Endothelial cell of umbilical vein (primary cell): ENCODE results near the gene CLDN16. TPM values are rescaled to one million over a fixed set of nuclear protein-coding genes. Genes with fewer than 3 reads are reported as not detected.

Source experiments
- BruUV-seq: library from RNA; stranded (reverse); fragments of 400-500 nt; replicated peaks from 2 replicates; lab custom pipeline; 2021; lab: Mats Ljungman, UMichigan
- CTCF ChIA-PET: fragments of 300-600, 350-600 bp; sonication (Branson Sonifier 250); formaldehyde crosslinking; loops from one replicate; lab custom pipeline; 2021; ENCODE audit warnings: antibody characterized with exemption, inconsistent platforms; lab: Charles Lee
- POLR2A ChIA-PET: fragments of 300-600, 350-600 bp; sonication (Branson Sonifier 250); formaldehyde crosslinking; loops from one replicate; lab custom pipeline; 2021; ENCODE audit warnings: antibody characterized with exemption, inconsistent platforms; lab: Charles Lee
- DNase-seq: peaks from one replicate; pipeline ENCODE4 v3.0.0-alpha.2; 2011; ENCODE audit warnings: low read depth, low spot score
- FAIRE-seq: peaks from 2 replicates; lab custom pipeline; 2011; peaks lifted over from hg19 to GRCh38; lab: Jason Lieb, UNC
- H2AFZ ChIP-seq: 2 replicates; pipeline ENCODE4 v1.6.0; 2012; ENCODE audit warnings: low read depth, low read length, control low read depth, inconsistent platforms
- H3K27ac ChIP-seq: 2 replicates; pipeline ENCODE4 v1.5.1; 2011; ENCODE audit warnings: low read depth, mild to moderate bottlenecking, control low read depth, low read length, moderate library complexity; ENCODE audit not compliant: insufficient read depth
- H3K27me3 ChIP-seq, 2 experiments: 2 replicates each; pipeline versions ENCODE4 v1.6.0 to v1.6.1; 2011; ENCODE audit warnings: low read length in 2 of 2, mixed read lengths in 1 of 2; ENCODE audit not compliant: control insufficient read depth in 2 of 2, insufficient read depth in 2 of 2
- H3K36me3 ChIP-seq, 2 experiments: 2 replicates in 1 of 2; 3 replicates in 1 of 2; pipeline ENCODE4 v1.5.1; 2011; ENCODE audit warnings: low read length in 2 of 2, mild to moderate bottlenecking in 1 of 2, moderate library complexity in 1 of 2; ENCODE audit not compliant: control insufficient read depth in 2 of 2, insufficient read depth in 2 of 2; ENCODE audit errors: extremely low read depth in 1 of 2
- H3K4me1 ChIP-seq: 3 replicates; pipeline ENCODE4 v1.5.1; 2011; ENCODE audit warnings: mild to moderate bottlenecking, low read length; ENCODE audit not compliant: control insufficient read depth, insufficient read depth; ENCODE audit errors: extremely low read depth
- H3K4me2 ChIP-seq: 2 replicates; pipeline ENCODE4 v1.6.1; 2011; ENCODE audit warnings: low read length, control low read depth, mixed read lengths; ENCODE audit not compliant: insufficient read depth
- H3K4me3 ChIP-seq, 3 experiments: fragments of 200-600 bp in 1 of 3; sonication (generic), shearing (Covaris generic) in 1 of 3; replicated peaks in 1 of 3; 2 replicates each; pipeline ENCODE4 v1.5.1; 2011 to 2016; ENCODE audit warnings: control low read depth in 3 of 3, low read length in 3 of 3, mild to moderate bottlenecking in 2 of 3, inconsistent platforms in 1 of 3, low read depth in 1 of 3, moderate library complexity in 1 of 3; ENCODE audit not compliant: insufficient read depth in 1 of 3
- H3K79me2 ChIP-seq: 2 replicates; pipeline ENCODE4 v1.6.0; 2012; ENCODE audit warnings: low read length, inconsistent platforms; ENCODE audit not compliant: control insufficient read depth, insufficient read depth
- H3K9ac ChIP-seq: replicated peaks from 2 replicates; pipeline ENCODE3; 2011; ENCODE audit warnings: low read length, control low read depth; ENCODE audit not compliant: insufficient read depth; ENCODE audit errors: extremely low read depth
- H3K9me1 ChIP-seq: replicated peaks from 3 replicates; pipeline ENCODE4 v1.6.0; 2011; ENCODE audit warnings: mild to moderate bottlenecking, low read length; ENCODE audit not compliant: control insufficient read depth, insufficient read depth; ENCODE audit errors: extremely low read depth
- H3K9me3 ChIP-seq: replicated peaks from 2 replicates; pipeline ENCODE4 v1.5.1; 2012; ENCODE audit warnings: low read length, inconsistent platforms; ENCODE audit not compliant: control insufficient read depth, insufficient read depth
- H4K20me1 ChIP-seq: replicated peaks from 2 replicates; pipeline ENCODE3; 2011; ENCODE audit warnings: mild to moderate bottlenecking, low read length; ENCODE audit not compliant: control insufficient read depth, insufficient read depth; ENCODE audit errors: extremely low read depth
- CTCF ChIP-seq, 2 donors: IDR thresholded peaks; 1 replicate in 1 of 2; 2 replicates in 1 of 2; pipeline ENCODE4 v1.5.1; 2011; ENCODE audit warnings: low read length in 2 of 2, mild to moderate bottlenecking in 2 of 2, moderate library complexity in 2 of 2, control low read depth in 1 of 2, inconsistent platforms in 1 of 2, low read depth in 1 of 2; ENCODE audit not compliant: insufficient read depth in 1 of 2; ENCODE audit errors: extremely low read depth in 1 of 2
- EZH2 ChIP-seq: IDR thresholded peaks from 2 replicates; pipeline ENCODE4 v1.6.1; 2012; ENCODE audit warnings: borderline replicate concordance, low read depth, mild to moderate bottlenecking, moderate library complexity, low read length, inconsistent platforms; ENCODE audit not compliant: severe bottlenecking
- FOS ChIP-seq: IDR thresholded peaks from 2 replicates; pipeline ENCODE4 v1.6.1; 2011; ENCODE audit warnings: mild to moderate bottlenecking, low read length, moderate library complexity, borderline replicate concordance; ENCODE audit not compliant: insufficient read depth
- GATA2 ChIP-seq: IDR thresholded peaks from 2 replicates; pipeline ENCODE4 v1.7.0; 2011; ENCODE audit warnings: low read depth, mild to moderate bottlenecking, moderate library complexity, mixed read lengths, low read length; ENCODE audit not compliant: insufficient read length, insufficient read depth
- JUN ChIP-seq: IDR thresholded peaks from 2 replicates; pipeline ENCODE4 v1.6.1; 2011; ENCODE audit warnings: borderline replicate concordance, low read depth; ENCODE audit not compliant: insufficient read length, insufficient read depth
- MYC ChIP-seq: IDR thresholded peaks from one replicate; pipeline ENCODE4 v1.6.1; 2011; ENCODE audit warnings: mild to moderate bottlenecking, low read depth, low read length
- POLR2A ChIP-seq: IDR thresholded peaks from 2 replicates; pipeline ENCODE4 v1.6.1; 2012; ENCODE audit warnings: low read depth, mild to moderate bottlenecking, control low read depth, low read length
- POLR2AphosphoS5 ChIP-seq: IDR thresholded peaks from 2 replicates; pipeline ENCODE4 v1.6.1; 2012; ENCODE audit warnings: low read depth, mild to moderate bottlenecking, control low read depth, low read length, moderate library complexity; ENCODE audit not compliant: insufficient read depth
- dilution Hi-C: fragments of 300-500 bp; cut with MboI; formaldehyde crosslinking; loops from one replicate; pipeline ENCODE4 v1.15.0; 2019; ENCODE audit warnings: low sequenced_read_pairs; ENCODE audit not compliant: extremely low pct_ligation_motif_present
- intact Hi-C: fragments of 100-400 bp; cut with micrococcal nuclease; formaldehyde crosslinking; loops from one replicate; pipeline ENCODE4 v1.10.0; 2022
- polyA plus RNA-seq, 4 experiments: library from polyadenylated mRNA; depleted of rRNA in 3 of 4; stranded (reverse) in 3 of 4; unstranded in 1 of 4; fragments of >200 nt; gene quantifications; 2 replicates each; pipeline versions ENCODE4 v1.2.1 to v1.2.3, GENCODE V29; 2011 to 2012; ENCODE audit warnings: missing spikeins in 1 of 4
- total RNA-seq: library from RNA; stranded (reverse); gene quantifications from 2 replicates; pipeline ENCODE4 v1.2.3, GENCODE V29; 2021
- TF ChIP-seq, protein P1 (sequence below): IDR thresholded peaks from 2 replicates; pipeline ENCODE4 v1.6.1; 2011; ENCODE audit not compliant: insufficient read depth, insufficient read length

Gene CLDN16
- total and polyA plus RNA-seq, 2 donors (not counting 3 experiments of a cell fraction or from before 2014, with no cell fraction given) = 0.01 TPM; not detected in 1

DNA sequence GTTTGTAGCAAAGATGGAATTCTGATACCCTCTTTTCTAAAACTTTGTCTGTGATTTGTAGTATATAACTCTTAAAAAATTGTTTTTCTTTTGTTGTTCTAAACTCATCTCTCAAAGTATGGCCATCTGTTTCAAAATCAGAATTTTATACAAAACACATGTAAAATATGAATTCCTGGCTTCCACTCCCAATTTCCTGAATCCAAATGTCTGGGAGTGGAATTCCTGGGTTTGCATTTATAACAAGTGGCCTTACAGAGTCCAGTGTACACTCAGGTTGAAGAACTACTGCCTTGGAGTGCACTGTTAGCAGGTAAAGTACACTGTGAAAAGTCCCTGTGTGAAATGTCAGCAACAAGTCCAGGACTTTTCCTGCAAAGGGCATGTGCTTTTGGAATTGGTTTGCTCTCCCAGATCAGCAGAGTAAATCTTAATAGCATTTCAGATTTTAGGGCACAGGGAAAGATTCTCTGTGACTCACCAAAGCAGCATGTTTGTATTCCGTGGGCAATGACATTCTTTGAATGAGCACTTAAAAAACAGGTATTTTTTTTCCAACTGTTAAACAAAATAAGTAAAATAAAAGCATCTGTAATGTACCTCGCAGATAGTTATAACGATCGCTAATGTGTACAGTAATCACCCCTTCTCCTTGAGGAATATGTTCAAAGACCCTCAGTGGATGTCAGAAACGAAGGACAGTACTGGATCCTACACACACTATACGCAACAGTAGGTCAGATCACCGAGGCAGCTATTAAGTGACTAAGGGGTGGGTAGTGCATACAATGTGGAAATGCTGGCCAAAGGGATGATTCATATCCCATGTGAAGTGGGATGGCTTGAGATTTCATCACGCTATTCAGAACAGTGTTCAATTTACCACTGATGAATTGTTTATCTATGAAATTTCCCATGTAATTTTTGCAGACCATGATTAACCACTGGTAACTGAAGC lies 2.0 kb upstream of the CLDN16 start:
- ChIA-PET POLR2A (no interaction called here), CTCF (interaction anchor here (0.7 to 1.5 kb wide), 11 partner anchors 10 to 424 kb away, joined by 3 to 19 read pairs (median 5); partner anchors contain the start of genes CLDN1 and IL1RAP)
- Histone ChIP-seq H3K27ac (peak overlapping the region; percentile 35), H3K79me2 (no peaks in the 10 kb centered on the region), H3K4me2 (peak overlapping the region; percentile 7), H3K9me1 (no peaks in the 10 kb centered on the region), H4K20me1 (no peaks in the 10 kb centered on the region), H3K9ac (peak overlapping the region; percentile 12), H2AFZ (peak overlapping the region; percentile 3), H3K36me3 (no peaks in the 10 kb centered on the region), H3K9me3 (no peaks in the 10 kb centered on the region), H3K4me1 (peaks cover 12% of the 10 kb centered on the region), H3K27me3 (no peaks in the 10 kb centered on the region), H3K4me3 (no peak overlapping the region)
- peak; percentile 92 for FAIRE-seq
- DNase-seq = peak; percentile 90
- TSS peak; percentile 97 for BruUV-seq
- TF ChIP-seq JUN = peak; percentile 80
- TF ChIP-seq MYC = no peak
- no peak for TF ChIP-seq EZH2
- peak; percentile 27 for TF ChIP-seq POLR2A
- TF ChIP-seq, protein P1, sequence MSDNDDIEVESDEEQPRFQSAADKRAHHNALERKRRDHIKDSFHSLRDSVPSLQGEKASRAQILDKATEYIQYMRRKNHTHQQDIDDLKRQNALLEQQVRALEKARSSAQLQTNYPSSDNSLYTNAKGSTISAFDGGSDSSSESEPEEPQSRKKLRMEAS = no peak
- no peak for TF ChIP-seq CTCF (IDR thresholded peaks at IDR 0.05; ENCODE audit: extremely low read depth in 1 of 2, insufficient read depth in 1 of 2, low read depth in 1 of 2, low read length in 2 of 2)
- TF ChIP-seq FOS = peak; percentile 83
- peak; percentile 23 for TF ChIP-seq GATA2
- TF ChIP-seq POLR2AphosphoS5 = peak; percentile 54
- dilution Hi-C loops (no loop called here), intact Hi-C loops (loop anchor here (1.0 kb wide), 5 partner anchors 16 to 309 kb away; partner anchors contain the start of gene CLDN1)
